GDM1 (cell line): Measurements from ENCODE around the gene DCAF8.
A peak's percentile ranks its signal among the peaks of the same experiment; 100 is the strongest.

Experiments
- DNase-seq: peaks from one replicate; lab custom pipeline; 2025; lab: John Stamatoyannopoulos, UW

Gene DCAF8

GRCh38 chr1:160205242-160206035, 56.9 kb downstream of the DCAF8 start, which contains the start of gene PEA15:
Gene PEA15, plus strand, starts transcription at chr1:160205384. Its CDS starts 6,161 bp downstream, at chr1:160211545.
- peak; percentile 36 for DNase-seq

DNA sequence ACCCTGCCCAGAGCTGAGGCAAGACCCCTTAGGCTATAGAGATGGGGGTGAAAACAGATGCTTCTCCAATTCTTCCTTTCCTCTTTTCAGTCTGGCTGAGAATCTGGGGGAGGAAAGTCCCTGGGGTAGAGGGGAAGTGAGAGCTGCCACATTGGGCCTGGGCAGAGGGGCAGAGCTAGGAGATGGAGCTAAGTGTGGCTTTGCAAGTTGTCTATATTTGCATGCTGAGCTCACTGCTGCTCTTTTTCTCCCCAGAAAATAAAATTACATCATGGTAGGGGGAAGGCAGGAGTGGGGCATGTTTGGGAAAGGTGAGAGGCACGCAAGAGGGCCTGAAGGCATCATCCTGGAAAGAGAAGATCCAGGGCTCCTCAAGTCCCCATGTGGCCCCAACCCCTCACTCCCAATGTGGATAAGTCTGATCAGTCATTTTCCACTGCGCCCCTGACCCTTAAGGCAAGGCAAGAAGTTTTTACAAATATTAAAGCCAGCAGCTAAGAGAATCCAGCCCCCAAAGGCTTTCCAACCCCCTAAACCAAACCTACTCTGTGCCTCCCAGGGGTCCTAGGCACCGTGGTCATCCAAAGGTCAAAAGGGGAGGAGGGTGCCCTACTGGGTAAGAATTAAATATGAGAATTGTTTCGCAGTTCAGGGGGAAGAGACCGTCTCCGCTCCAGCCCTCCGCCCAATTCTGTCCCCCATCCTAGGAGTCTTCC, 57.7 kb downstream of the DCAF8 start:
- DNase-seq = no peak

DNA sequence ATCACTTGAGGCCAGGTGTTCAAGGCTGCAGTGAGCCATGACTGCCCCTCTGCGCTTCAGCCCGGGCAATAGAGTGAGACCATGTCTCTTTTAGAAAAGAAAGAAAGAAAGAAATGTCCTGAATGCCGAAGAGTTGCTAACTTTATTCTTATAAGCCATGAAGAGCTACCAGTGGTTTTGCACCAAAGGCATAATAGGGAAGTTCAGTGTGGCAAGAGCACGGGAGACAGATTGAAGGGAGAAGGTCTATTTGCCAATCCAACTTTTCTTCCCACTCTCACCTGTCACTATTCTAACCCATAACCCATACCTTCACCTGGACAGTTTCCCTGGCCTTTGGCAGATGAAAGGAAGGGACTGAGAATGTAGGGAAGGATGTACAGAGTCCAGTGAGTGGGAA, 61.6 kb downstream of the DCAF8 start:
- no peak for DNase-seq

- no peak for DNase-seq
These were observed 65.1 kb downstream of the DCAF8 start for GRCh38 chr1:160197231-160197630.

DNA sequence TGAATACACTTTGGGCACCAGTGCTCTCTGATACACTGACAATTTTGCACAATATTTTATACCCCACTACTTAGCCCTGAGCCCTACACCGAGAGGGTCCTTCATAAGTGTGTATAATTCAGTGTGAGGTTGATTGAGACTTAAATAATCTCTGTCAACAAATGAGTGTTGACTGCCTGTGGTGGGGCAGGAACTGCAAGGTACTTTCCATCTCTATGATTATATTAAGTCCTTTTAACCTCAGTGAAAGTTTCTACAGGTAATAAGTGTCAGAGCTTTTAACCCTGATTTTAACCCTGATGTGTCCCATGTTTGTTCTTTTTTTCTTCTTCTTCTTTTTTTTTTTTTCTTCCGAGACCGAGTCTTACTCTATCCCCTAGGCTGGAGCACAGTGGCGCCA, 66.2 kb downstream of the DCAF8 start:
- no peak for DNase-seq

- DNase-seq = no peak
These were observed 67.7 kb downstream of the DCAF8 start for GRCh38 chr1:160194737-160195059.

DNA sequence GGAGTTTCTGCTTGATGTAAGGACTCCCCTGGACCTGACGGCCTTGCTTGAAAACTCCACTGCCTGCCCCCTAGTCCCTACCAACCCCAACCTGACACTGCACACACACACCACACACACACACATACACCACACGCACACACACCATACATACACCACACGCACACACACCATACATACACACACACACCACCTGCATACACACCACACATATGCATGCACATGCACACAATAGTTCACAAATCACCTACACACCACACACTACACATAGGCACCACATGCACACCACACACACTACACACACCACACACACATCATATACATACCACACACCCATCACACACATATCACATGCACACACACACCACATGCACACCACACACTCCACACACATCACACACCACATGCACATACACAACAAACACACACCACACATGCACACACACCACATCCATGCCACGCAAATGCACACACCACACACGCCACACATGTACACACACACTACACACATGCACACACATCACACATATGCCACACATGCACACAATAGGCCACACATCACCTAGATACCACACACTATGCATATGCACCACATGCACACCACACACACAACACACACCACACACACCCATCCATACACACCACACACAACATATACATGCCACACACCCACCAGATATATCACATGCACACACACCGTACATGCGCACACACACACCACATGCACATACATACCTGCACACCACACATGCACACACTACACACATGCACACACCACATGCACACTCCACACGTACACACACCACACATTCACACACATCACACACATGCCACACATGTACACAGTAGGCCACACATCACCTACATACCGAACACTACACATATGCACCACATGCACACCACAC, 68.3 kb downstream of the DCAF8 start:
- DNase-seq = no peak

DNA sequence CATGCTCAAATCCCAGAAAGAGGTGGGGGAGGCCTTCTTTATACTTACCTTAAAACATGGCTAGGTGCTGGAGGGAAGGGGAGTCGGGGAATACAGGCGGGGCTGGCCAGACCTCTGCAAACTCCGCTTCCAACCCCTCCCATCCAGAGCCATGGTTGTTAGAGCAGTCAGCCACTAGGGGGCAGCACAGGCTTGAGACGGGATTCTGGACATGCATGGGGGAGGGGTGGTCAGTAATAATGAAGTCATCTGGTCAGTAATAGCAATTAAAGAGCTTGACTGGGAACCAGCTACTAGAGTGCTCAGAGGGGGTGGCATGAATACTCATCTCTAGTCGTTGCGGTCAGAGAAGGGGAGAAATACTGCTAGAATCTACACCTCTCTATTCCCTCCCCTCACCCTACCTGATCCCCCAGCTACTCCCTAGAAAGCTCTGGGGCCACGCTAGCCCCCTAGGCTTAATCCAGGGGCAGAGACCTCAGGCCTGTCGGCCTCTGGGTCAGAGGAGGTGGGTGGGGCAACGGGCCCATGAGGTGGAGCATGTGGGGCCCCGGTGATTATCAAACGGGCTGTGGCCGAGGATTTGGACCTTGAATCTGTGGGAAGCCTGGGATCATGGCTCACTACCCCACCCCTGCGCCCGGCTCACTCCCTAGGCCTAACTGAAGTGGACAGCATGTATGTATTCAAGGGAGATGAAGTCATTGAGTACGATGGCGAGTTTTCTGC, 69.1 kb downstream of the DCAF8 start:
- peak; percentile 29 for DNase-seq

- no peak for DNase-seq
These were observed 70.1 kb downstream of the DCAF8 start for GRCh38 chr1:160192234-160192633.

DNA sequence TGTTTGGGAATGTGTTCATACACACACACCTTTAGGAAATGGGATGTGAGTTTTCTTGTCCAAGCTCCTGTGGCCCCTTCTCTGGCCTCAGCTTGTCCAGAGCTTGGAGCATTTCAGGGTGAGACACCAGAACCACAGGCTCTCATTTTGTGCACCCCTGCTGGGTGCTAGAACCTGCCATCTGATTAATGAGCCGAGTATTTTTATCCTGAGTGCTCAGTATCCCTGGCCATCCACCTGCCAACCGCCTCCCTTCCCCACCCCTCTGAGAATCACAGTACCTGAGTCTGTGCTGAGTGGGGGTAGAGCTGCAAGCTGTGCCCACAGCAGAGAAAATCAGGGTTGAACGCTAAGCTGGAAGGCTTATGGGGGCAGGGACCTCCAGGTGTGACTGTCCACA, 70.6 kb downstream of the DCAF8 start:
- no peak for DNase-seq

DNA sequence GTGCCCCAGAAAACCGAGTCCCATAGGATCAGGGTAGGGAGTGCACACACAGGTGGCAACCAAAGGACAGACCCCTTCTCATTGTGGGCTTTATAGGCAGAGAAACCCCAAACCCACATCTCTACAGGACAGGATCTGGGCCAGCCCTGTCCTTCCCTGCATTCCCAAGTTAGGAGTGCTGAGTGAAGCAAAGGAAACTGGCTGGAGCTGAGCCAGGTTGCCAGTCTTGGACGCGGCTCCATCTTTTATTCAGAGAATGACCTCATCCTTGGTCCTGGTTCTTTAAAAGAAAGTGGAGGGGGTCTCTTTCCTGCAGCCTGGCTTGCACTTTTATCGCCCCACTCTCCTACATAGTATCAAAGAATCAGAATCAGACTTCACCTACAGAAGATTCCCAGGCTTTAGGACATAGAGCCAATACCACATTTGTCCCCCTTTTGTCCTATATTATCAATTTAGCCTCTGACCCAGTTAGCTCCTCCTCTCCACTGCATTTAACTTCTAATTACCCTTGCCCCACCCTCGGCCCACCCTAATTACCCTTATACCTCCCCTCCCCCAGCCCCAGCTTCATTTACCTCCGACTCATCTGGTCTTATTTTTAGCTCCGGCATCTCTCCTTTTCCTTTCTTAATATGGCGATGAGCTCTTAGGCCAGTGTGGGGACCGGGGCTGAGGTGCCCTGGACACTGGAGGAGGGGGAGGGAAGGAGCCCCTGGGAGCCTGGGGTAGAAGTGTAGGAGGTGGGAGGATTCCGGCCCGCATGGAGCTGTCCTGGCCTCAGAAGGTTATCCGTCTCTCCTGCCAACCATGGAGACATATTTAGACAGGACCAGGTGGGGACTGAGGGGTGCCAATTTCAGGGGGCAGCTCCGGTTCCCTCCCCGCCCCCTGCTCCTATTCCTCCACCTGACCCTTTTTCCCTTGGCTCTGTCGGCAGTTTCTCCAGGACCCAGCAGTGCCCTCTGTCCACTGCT, 72.4 kb downstream of the DCAF8 start, which contains the start of gene CASQ1:
Gene CASQ1, plus strand, starts transcription at position 927 of the 977 bp plus-strand sequence. CDS start 177 bp downstream, outside the sequence.
- no peak for DNase-seq

GRCh38 chr1:160188341-160188740, 74.0 kb downstream of the DCAF8 start:
- no peak for DNase-seq

DNA sequence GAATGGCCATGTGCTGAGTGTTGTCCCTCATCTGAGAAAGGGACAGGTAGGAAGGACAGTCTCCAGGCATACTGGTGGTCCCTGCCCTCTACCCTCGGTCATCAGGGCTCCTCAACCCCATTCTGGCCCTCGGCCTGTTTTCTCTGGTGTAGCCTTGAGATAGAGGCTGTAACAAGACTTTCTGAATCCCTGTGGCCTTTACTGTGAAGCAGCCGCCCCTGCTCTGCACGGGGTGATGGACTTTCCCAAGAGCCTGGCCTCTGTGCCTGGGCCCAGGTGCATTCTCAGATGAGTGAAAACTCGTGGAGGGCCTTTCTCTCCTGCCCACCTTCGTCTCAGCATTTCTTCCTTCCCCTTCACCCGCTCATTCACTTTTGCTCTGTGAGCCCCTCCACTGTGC, 74.9 kb downstream of the DCAF8 start:
- no peak for DNase-seq

GRCh38 chr1:160186729-160187128, 75.6 kb downstream of the DCAF8 start:
- no peak for DNase-seq

GRCh38 chr1:160186246-160186645, 76.1 kb downstream of the DCAF8 start:
- no peak for DNase-seq

DNA sequence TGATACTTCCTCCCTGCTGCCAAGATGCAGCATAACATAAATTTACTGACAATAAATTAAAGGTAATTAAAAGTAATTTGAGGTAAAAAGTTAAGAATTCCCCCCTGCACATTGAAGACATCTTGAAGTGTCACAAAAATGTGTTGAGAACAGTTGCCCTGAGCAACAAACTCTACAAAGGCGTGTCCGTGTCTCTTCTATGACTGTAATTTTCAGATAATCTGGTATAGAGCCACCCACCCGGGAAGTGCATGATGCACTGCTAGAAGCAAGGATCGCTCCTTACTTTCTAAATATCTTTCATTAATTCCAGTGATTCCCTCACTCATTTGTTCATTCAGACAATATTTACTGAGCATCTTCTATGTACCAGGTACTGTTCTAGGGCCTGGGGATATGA, 83.0 kb downstream of the DCAF8 start:
- DNase-seq = no peak

- no peak for DNase-seq
These were observed 83.6 kb downstream of the DCAF8 start for GRCh38 chr1:160178731-160179130.

GRCh38 chr1:160177667-160178066, 84.7 kb downstream of the DCAF8 start:
- no peak for DNase-seq

DNA sequence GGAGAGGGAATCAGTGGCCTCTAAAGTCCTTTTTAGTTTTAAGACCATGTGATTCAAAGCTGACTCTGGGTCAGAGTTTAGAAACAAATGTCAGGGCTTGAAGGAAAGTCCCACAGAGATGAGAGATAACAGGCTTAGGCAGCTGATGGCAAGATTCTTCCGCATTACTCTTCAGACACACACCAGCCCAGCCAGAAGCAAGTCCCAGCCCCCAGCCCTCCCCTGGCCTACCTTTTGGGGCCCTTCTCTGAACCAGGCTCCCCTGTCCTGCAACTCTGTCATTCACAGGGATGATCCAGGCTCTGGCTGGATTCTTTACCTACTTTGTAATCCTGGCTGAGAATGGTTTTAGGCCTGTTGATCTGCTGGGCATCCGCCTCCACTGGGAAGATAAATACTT, 85.1 kb downstream of the DCAF8 start:
- no peak for DNase-seq

GRCh38 chr1:160171980-160172379, 90.4 kb downstream of the DCAF8 start:
- no peak for DNase-seq

GRCh38 chr1:160171354-160171753, 91.0 kb downstream of the DCAF8 start:
- no peak for DNase-seq
